Stimulated activated naive B cell treated with anti-CD40 and anti-IgM and Interleukin-4, amounts not matched to agents 10 μg/mL and 1 μg/mL and 100 μg/mL, for 72 hours (primary cell): Measurements from ENCODE around the gene MB.

Experiments used
- ATAC-seq, 2 donors: fragments of 150-1000 bp; cut with Tn5 transposase; replicated peaks; 2 replicates each; pipeline ENCODE4 v1.10.0; 2021; ENCODE audit warnings: moderate library complexity in 1 of 2
- DNase-seq: peaks from one replicate; pipeline ENCODE4 v3.0.0; 2021
- H3K27ac Mint-ChIP-seq: one replicate; pipeline ENCODE4 v1.8.0; 2022; ENCODE audit warnings: mild to moderate bottlenecking, mixed read lengths
- H3K27me3 Mint-ChIP-seq, 2 donors: one replicate each; pipeline ENCODE4 v1.8.0; 2022; ENCODE audit warnings: mixed read lengths in 2 of 2
- H3K36me3 Mint-ChIP-seq, 2 donors: one replicate each; pipeline ENCODE4 v1.8.0; 2022; ENCODE audit warnings: mixed read lengths in 2 of 2, mild to moderate bottlenecking in 1 of 2
- H3K4me1 Mint-ChIP-seq, 2 donors: one replicate each; pipeline ENCODE4 v1.8.0; 2022; ENCODE audit warnings: mixed read lengths in 2 of 2, mild to moderate bottlenecking in 1 of 2
- H3K4me3 Mint-ChIP-seq, 2 donors: one replicate each; pipeline ENCODE4 v1.8.0; 2022; ENCODE audit warnings: mild to moderate bottlenecking in 2 of 2, mixed read lengths in 2 of 2, moderate library complexity in 1 of 2
- H3K9me3 Mint-ChIP-seq, 2 donors: one replicate each; pipeline ENCODE4 v1.8.0; 2022; ENCODE audit warnings: mixed read lengths in 2 of 2, mild to moderate bottlenecking in 1 of 2

The MB gene

GRCh38 chr22:35601743-35602615 lies 15.2 kb downstream of the MB start:
- DNase-seq (peak; percentile 5), ATAC-seq (peak; percentile 72 to 79)
- H3K4me3 Mint-ChIP-seq = no peak overlapping the region
- no peaks in the 10 kb centered on the region for H3K9me3 Mint-ChIP-seq
- H3K27me3 Mint-ChIP-seq = peaks cover 10 to 11% of the 10 kb centered on the region in 2 donors
- no peaks in the 10 kb centered on the region for H3K36me3 Mint-ChIP-seq
- H3K4me1 Mint-ChIP-seq = no peaks in the 10 kb centered on the region
- H3K27ac Mint-ChIP-seq = no peak overlapping the region

GRCh38 chr22:35601013-35601580 lies 16.0 kb downstream of the MB start:
- no peak overlapping the region for H3K4me3 Mint-ChIP-seq
- H3K4me1 Mint-ChIP-seq = no peaks in the 10 kb centered on the region
- DNase-seq (no peak), ATAC-seq (no peak)
- H3K9me3 Mint-ChIP-seq = no peaks in the 10 kb centered on the region
- peaks cover 5 to 6% of the 10 kb centered on the region in 2 donors for H3K27me3 Mint-ChIP-seq
- H3K27ac Mint-ChIP-seq = no peak overlapping the region
- H3K36me3 Mint-ChIP-seq = no peaks in the 10 kb centered on the region

- H3K4me3 Mint-ChIP-seq = no peak overlapping the region
- DNase-seq = no peak
- H3K27me3 Mint-ChIP-seq = peaks cover 4 to 6% of the 10 kb centered on the region in 2 donors
- no peak overlapping the region for H3K27ac Mint-ChIP-seq
- no peaks in the 10 kb centered on the region for H3K36me3 Mint-ChIP-seq
- ATAC-seq = peak in 1 of 2 donors; percentile 33
- H3K9me3 Mint-ChIP-seq = no peaks in the 10 kb centered on the region
- H3K4me1 Mint-ChIP-seq = no peaks in the 10 kb centered on the region
These were observed 16.7 kb downstream of the MB start for GRCh38 chr22:35600476-35600875.

GRCh38 chr22:35599364-35599763 lies 17.8 kb downstream of the MB start:
- H3K27me3 Mint-ChIP-seq = peaks cover 5 to 7% of the 10 kb centered on the region in 2 donors
- DNase-seq = no peak
- no peak overlapping the region for H3K27ac Mint-ChIP-seq
- no peaks in the 10 kb centered on the region for H3K36me3 Mint-ChIP-seq
- no peak for ATAC-seq
- H3K9me3 Mint-ChIP-seq = peaks cover 0 to 3% of the 10 kb centered on the region in 2 donors
- H3K4me1 Mint-ChIP-seq = no peaks in the 10 kb centered on the region
- no peak overlapping the region for H3K4me3 Mint-ChIP-seq

GRCh38 chr22:35598396-35598710 lies 18.8 kb downstream of the MB start:
- ATAC-seq = no peak
- Mint-ChIP-seq H3K27me3 (peaks cover 14 to 17% of the 10 kb centered on the region in 2 donors), H3K36me3 (no peaks in the 10 kb centered on the region)

GRCh38 chr22:35597692-35598395 lies 19.3 kb downstream of the MB start:
- no peaks in the 10 kb centered on the region for H3K36me3 Mint-ChIP-seq
- peaks cover 19 to 22% of the 10 kb centered on the region in 2 donors for H3K27me3 Mint-ChIP-seq
- no peak for ATAC-seq
- no peak overlapping the region for H3K27ac Mint-ChIP-seq
- no peak for DNase-seq
- H3K4me1 Mint-ChIP-seq = no peaks in the 10 kb centered on the region
- H3K4me3 Mint-ChIP-seq = no peak overlapping the region
- H3K9me3 Mint-ChIP-seq = peaks cover 0 to 3% of the 10 kb centered on the region in 2 donors

More at GRCh38 chr22:35598396-35598710, 18.8 kb downstream of the MB start:
- no peak for DNase-seq
- H3K9me3 Mint-ChIP-seq = peaks cover 0 to 3% of the 10 kb centered on the region in 2 donors
- H3K4me1 Mint-ChIP-seq = no peaks in the 10 kb centered on the region
- no peak overlapping the region for H3K4me3 Mint-ChIP-seq
- H3K27ac Mint-ChIP-seq = no peak overlapping the region

GRCh38 chr22:35596821-35597220 lies 20.3 kb downstream of the MB start:
- ATAC-seq = no peak
- Mint-ChIP-seq H3K4me1 (no peaks in the 10 kb centered on the region), H3K36me3 (no peaks in the 10 kb centered on the region), H3K4me3 (no peak overlapping the region), H3K27me3 (peaks cover 24 to 28% of the 10 kb centered on the region in 2 donors), H3K9me3 (peaks cover 0 to 3% of the 10 kb centered on the region in 2 donors), H3K27ac (no peak overlapping the region)
- no peak for DNase-seq

GRCh38 chr22:35594686-35595085 lies 22.4 kb downstream of the MB start:
- H3K4me1 Mint-ChIP-seq = no peaks in the 10 kb centered on the region
- peaks cover 27 to 28% of the 10 kb centered on the region in 2 donors for H3K27me3 Mint-ChIP-seq
- no peak overlapping the region for H3K27ac Mint-ChIP-seq
- H3K36me3 Mint-ChIP-seq = no peaks in the 10 kb centered on the region
- DNase-seq = no peak
- H3K9me3 Mint-ChIP-seq = peaks cover 0 to 3% of the 10 kb centered on the region in 2 donors
- no peak overlapping the region for H3K4me3 Mint-ChIP-seq
- ATAC-seq = no peak

GRCh38 chr22:35593891-35594470 lies 23.1 kb downstream of the MB start:
- H3K36me3 Mint-ChIP-seq = no peaks in the 10 kb centered on the region
- H3K9me3 Mint-ChIP-seq = peaks cover 0 to 3% of the 10 kb centered on the region in 2 donors
- H3K4me3 Mint-ChIP-seq = no peak overlapping the region
- no peaks in the 10 kb centered on the region for H3K4me1 Mint-ChIP-seq
- H3K27me3 Mint-ChIP-seq = peaks cover 28% of the 10 kb centered on the region in 2 donors
- no peak for DNase-seq
- no peak for ATAC-seq
- H3K27ac Mint-ChIP-seq = no peak overlapping the region

GRCh38 chr22:35593071-35593890 lies 23.8 kb downstream of the MB start:
- H3K9me3 Mint-ChIP-seq = peaks cover 0 to 3% of the 10 kb centered on the region in 2 donors
- no peaks in the 10 kb centered on the region for H3K36me3 Mint-ChIP-seq
- H3K27me3 Mint-ChIP-seq = peaks cover 33% of the 10 kb centered on the region in 2 donors
- DNase-seq (no peak), ATAC-seq (no peak)
- no peak overlapping the region for H3K4me3 Mint-ChIP-seq
- H3K4me1 Mint-ChIP-seq = no peaks in the 10 kb centered on the region
- H3K27ac Mint-ChIP-seq = no peak overlapping the region

- no peak overlapping the region for H3K4me3 Mint-ChIP-seq
- peaks cover 33% of the 10 kb centered on the region in 2 donors for H3K27me3 Mint-ChIP-seq
- H3K36me3 Mint-ChIP-seq = no peaks in the 10 kb centered on the region
- no peaks in the 10 kb centered on the region for H3K4me1 Mint-ChIP-seq
- peaks cover 0 to 3% of the 10 kb centered on the region in 2 donors for H3K9me3 Mint-ChIP-seq
- no peak overlapping the region for H3K27ac Mint-ChIP-seq
- ATAC-seq = no peak
- no peak for DNase-seq
These were observed 24.6 kb downstream of the MB start for GRCh38 chr22:35592418-35592967.

GRCh38 chr22:35591714-35592417 lies 25.3 kb downstream of the MB start:
- no peaks in the 10 kb centered on the region for H3K4me1 Mint-ChIP-seq
- ATAC-seq (no peak), DNase-seq (no peak)
- H3K27ac Mint-ChIP-seq = no peak overlapping the region
- peaks cover 33% of the 10 kb centered on the region in 2 donors for H3K27me3 Mint-ChIP-seq
- H3K9me3 Mint-ChIP-seq = peaks cover 0 to 3% of the 10 kb centered on the region in 2 donors
- no peak overlapping the region for H3K4me3 Mint-ChIP-seq
- no peaks in the 10 kb centered on the region for H3K36me3 Mint-ChIP-seq
